HCT116 (cell line): Measurements from ENCODE around the gene SARS1.

Source experiments
- CBX3 ChIP-seq: IDR thresholded peaks from 2 replicates; pipeline ENCODE4 v1.6.1; 2012; ENCODE audit warnings: low read depth
- CTCF ChIP-seq, 3 experiments: fragments of 200-600 bp in 1 of 3; sonication (generic) in 1 of 3; IDR thresholded peaks in 2 of 3; conservative IDR thresholded peaks in 1 of 3; 2 replicates each; pipeline ENCODE4 v1.5.1; 2012 to 2017; ENCODE audit warnings: low read depth in 2 of 3, low read length in 2 of 3, antibody characterized with exemption in 1 of 3, borderline replicate concordance in 1 of 3, control low read depth in 1 of 3, mild to moderate bottlenecking in 1 of 3, mixed read lengths in 1 of 3, mixed run types in 1 of 3, moderate library complexity in 1 of 3; ENCODE audit not compliant: insufficient read depth in 1 of 3
- EZH2 ChIP-seq: fragments of 200-600 bp; sonication (generic); IDR thresholded peaks from 2 replicates; pipeline ENCODE4 v1.6.1; 2017; ENCODE audit warnings: antibody characterized with exemption, mixed run types
- EZH2phosphoT487 ChIP-seq: fragments of 200-600 bp; IDR thresholded peaks from 2 replicates; pipeline ENCODE4 v1.6.1; 2018; ENCODE audit warnings: antibody characterized with exemption, borderline replicate concordance
- FOSL1 ChIP-seq: IDR thresholded peaks from 2 replicates; pipeline ENCODE4 v1.6.1; 2012; ENCODE audit warnings: low read depth
- JUND ChIP-seq: IDR thresholded peaks from 2 replicates; pipeline ENCODE4 v1.6.1; 2012
- MAX ChIP-seq: IDR thresholded peaks from 2 replicates; pipeline ENCODE4 v1.6.1; 2012
- POLR2A ChIP-seq: IDR thresholded peaks from 2 replicates; pipeline ENCODE4 v1.7.0; 2011; ENCODE audit warnings: borderline replicate concordance; ENCODE audit not compliant: insufficient read depth, insufficient read length; ENCODE audit errors: extremely low read depth
- POLR2AphosphoS5 ChIP-seq: IDR thresholded peaks from 2 replicates; pipeline ENCODE4 v1.6.1; 2011; ENCODE audit warnings: mild to moderate bottlenecking, low read depth, low read length, moderate library complexity
- REST ChIP-seq: IDR thresholded peaks from 2 replicates; pipeline ENCODE4 v1.6.1; 2012; ENCODE audit warnings: low read depth
- SIN3A ChIP-seq: IDR thresholded peaks from 2 replicates; pipeline ENCODE4 v1.6.1; 2012; ENCODE audit warnings: low read depth
- SRF ChIP-seq: IDR thresholded peaks from 2 replicates; pipeline ENCODE4 v1.6.1; 2012; ENCODE audit warnings: low read depth
- TCF7L2 ChIP-seq: IDR thresholded peaks from 2 replicates; pipeline ENCODE4 v1.7.0; 2011; ENCODE audit warnings: borderline replicate concordance, inconsistent platforms; ENCODE audit not compliant: insufficient read depth, insufficient read length; ENCODE audit errors: extremely low read depth
- ZNF274 ChIP-seq: fragments of 200-500 bp; sonication (Bioruptor generic); IDR thresholded peaks from 2 replicates; pipeline ENCODE4 v1.6.1; 2014; ENCODE audit warnings: mild to moderate bottlenecking, low read depth, low read length, inconsistent platforms

GRCh38 chr1:109237512-109237911 is 23.8 kb downstream of the SARS1 start:
- TF ChIP-seq CTCF (IDR thresholded peaks at IDR 0.05 in 2 of 3, conservative IDR thresholded peaks at IDR 0.05 in 1 of 3; ENCODE audit: borderline replicate concordance in 1 of 3, insufficient read depth in 1 of 3, low read depth in 2 of 3, low read length in 2 of 3): no peak
- no peak for TF ChIP-seq TCF7L2
- TF ChIP-seq REST: no peak
- TF ChIP-seq POLR2AphosphoS5: no peak
- no peak for TF ChIP-seq MAX
- no peak for TF ChIP-seq EZH2phosphoT487
- no peak for TF ChIP-seq JUND
- no peak for TF ChIP-seq ZNF274
- TF ChIP-seq SIN3A: no peak
- TF ChIP-seq CBX3: no peak
- TF ChIP-seq POLR2A: no peak
- no peak for TF ChIP-seq SRF
- no peak for TF ChIP-seq EZH2
- TF ChIP-seq FOSL1: no peak
